ENCODE data around the gene IFNL1. TPM values are rescaled to one million over a fixed set of nuclear protein-coding genes. Genes with fewer than 3 reads are reported as not detected.
A peak's percentile ranks its signal among the peaks of the same experiment; 100 is the strongest.

The IFNL1 gene
- total RNA-seq = not detected

GRCh38 chr19:39296055-39296645, at the start of gene IFNL1:
Gene IFNL1 (plus strand): TSS chr19:39296407. CDS start chr19:39296422, 15 bp downstream.
- Histone ChIP-seq H3K36me3 (no peaks in the 10 kb centered on the region), H3K9me3 (no peaks in the 10 kb centered on the region), H3K27ac (no peak within 1 kb of the TSS), H3K27me3 (no peaks in the 10 kb centered on the region), H3K4me1 (no peaks in the 10 kb centered on the region), H3K4me3 (no peak within 1 kb of the TSS)
- intact Hi-C loops (cut with DNase I) = no loop called here
- TF ChIP-seq POLR2AphosphoS5 (IDR thresholded peaks at IDR 0.05; ENCODE audit: insufficient read depth in 1 of 2, low read depth in 1 of 2) (no peak), POLR2A (IDR thresholded peaks at IDR 0.05) (no peak), CTCF (IDR thresholded peaks at IDR 0.05) (no peak)
- DNase-seq (ENCODE audit: extremely low spot score in 2 of 2) = no peak

GRCh38 chr19:39246951-39247669, 49.1 kb upstream of the IFNL1 start:
- H3K27ac ChIP-seq = no peak overlapping the region
- TF ChIP-seq POLR2AphosphoS5 (IDR thresholded peaks at IDR 0.05; ENCODE audit: insufficient read depth in 1 of 2, low read depth in 1 of 2) = no peak
- TF ChIP-seq POLR2A (IDR thresholded peaks at IDR 0.05) = no peak
- no peak for TF ChIP-seq CTCF (IDR thresholded peaks at IDR 0.05)
- H3K4me3 ChIP-seq = peak overlapping the region; percentile 10 to 14
- H3K4me1 ChIP-seq = peaks cover 12% of the 10 kb centered on the region
- intact Hi-C loops (cut with DNase I) = no loop called here
- no peak for DNase-seq (ENCODE audit: extremely low spot score in 2 of 2)
- peaks cover 11% of the 10 kb centered on the region for H3K27me3 ChIP-seq
- H3K36me3 ChIP-seq = no peaks in the 10 kb centered on the region
- H3K9me3 ChIP-seq = no peaks in the 10 kb centered on the region

- intact Hi-C loops (cut with DNase I) = no loop called here
- TF ChIP-seq POLR2AphosphoS5 (IDR thresholded peaks at IDR 0.05; ENCODE audit: insufficient read depth in 1 of 2, low read depth in 1 of 2) = no peak
- TF ChIP-seq CTCF (IDR thresholded peaks at IDR 0.05) = no peak
- TF ChIP-seq POLR2A (IDR thresholded peaks at IDR 0.05) = no peak
- H3K9me3 ChIP-seq = no peaks in the 10 kb centered on the region
- peak overlapping the region; percentile 10 to 14 for H3K4me3 ChIP-seq
- no peak for DNase-seq (ENCODE audit: extremely low spot score in 2 of 2)
- peaks cover 11% of the 10 kb centered on the region for H3K27me3 ChIP-seq
- no peak overlapping the region for H3K27ac ChIP-seq
- H3K36me3 ChIP-seq = no peaks in the 10 kb centered on the region
- H3K4me1 ChIP-seq = peaks cover 12% of the 10 kb centered on the region
Observed at GRCh38 chr19:39247701-39248664, 48.2 kb upstream of the IFNL1 start.

DNA sequence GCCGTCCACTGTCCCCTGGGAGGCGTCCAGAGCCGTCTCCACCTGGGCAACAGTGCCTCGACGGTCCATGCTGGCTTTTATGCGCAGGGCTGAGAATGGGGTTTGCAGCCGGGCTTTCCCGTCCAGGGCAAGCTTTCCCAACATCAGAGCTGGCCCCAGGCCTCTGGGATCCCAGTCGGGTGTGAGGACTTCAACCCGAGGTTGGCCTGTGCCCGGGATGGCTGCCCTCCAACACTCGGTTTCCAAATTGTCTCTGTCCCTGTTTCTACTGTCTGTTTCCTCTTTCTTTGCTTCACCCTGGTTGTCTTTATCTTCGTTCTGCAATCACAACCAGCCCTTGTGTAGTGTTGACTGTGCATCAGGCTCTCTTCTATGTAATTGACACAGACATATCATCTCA, 47.4 kb upstream of the IFNL1 start, which contains the start of gene IFNL4:
TSS of gene IFNL4 (minus strand) at position 51 of the 400 bp plus-strand sequence.
- DNase-seq (ENCODE audit: extremely low spot score in 2 of 2) = no peak
- peaks cover 11% of the 10 kb centered on the region for H3K27me3 ChIP-seq
- H3K27ac ChIP-seq = no peak within 1 kb of the TSS
- no peaks in the 10 kb centered on the region for H3K36me3 ChIP-seq
- intact Hi-C loops (cut with DNase I) = no loop called here
- no peak for TF ChIP-seq POLR2A (IDR thresholded peaks at IDR 0.05)
- no peak for TF ChIP-seq POLR2AphosphoS5 (IDR thresholded peaks at IDR 0.05; ENCODE audit: insufficient read depth in 1 of 2, low read depth in 1 of 2)
- no peak for TF ChIP-seq CTCF (IDR thresholded peaks at IDR 0.05)
- peaks cover 12% of the 10 kb centered on the region for H3K4me1 ChIP-seq
- no peaks in the 10 kb centered on the region for H3K9me3 ChIP-seq
- peak within 1 kb of the TSS; percentile 10 to 14 for H3K4me3 ChIP-seq

All from vagina (tissue), 2 donors.